Kidney (tissue), 14 donors: ENCODE data around the gene CRHR1. TPM values are rescaled to one million over a fixed set of nuclear protein-coding genes. Genes with fewer than 3 reads are reported as not detected.

Experiments
- DNase-seq, 5 donors: peaks; one replicate each; pipeline ENCODE4 v3.0.0-alpha.2; 2013 to 2020
- FAIRE-seq: peaks from 2 replicates; lab custom pipeline; 2012; peaks lifted over from hg19 to GRCh38; lab: Jason Lieb, UNC
- H3K27ac ChIP-seq, 2 donors: one replicate each; pipeline ENCODE4 v1.7.0; 2013; ENCODE audit warnings: low read depth in 2 of 2, low read length in 2 of 2, inconsistent platforms in 1 of 2
- H3K27me3 ChIP-seq: one replicate; pipeline ENCODE4 v1.7.1; 2013; ENCODE audit warnings: low read length, inconsistent platforms; ENCODE audit not compliant: control insufficient read depth, insufficient read depth
- H3K36me3 ChIP-seq, 3 donors: one replicate each; pipeline versions ENCODE4 v1.7.0 to v1.7.1; 2013; ENCODE audit warnings: low read length in 3 of 3, control low read depth in 1 of 3, inconsistent platforms in 1 of 3; ENCODE audit not compliant: insufficient read depth in 3 of 3, control insufficient read depth in 2 of 3
- H3K4me1 ChIP-seq, 3 donors: one replicate each; pipeline versions ENCODE4 v1.7.0 to v1.7.1; 2013; ENCODE audit warnings: low read length in 3 of 3, inconsistent platforms in 1 of 3, low read depth in 1 of 3; ENCODE audit not compliant: control insufficient read depth in 2 of 3, insufficient read depth in 2 of 3
- H3K4me3 ChIP-seq, 3 donors: one replicate each; pipeline versions ENCODE4 v1.7.0 to v1.8.1; 2013; ENCODE audit warnings: low read length in 3 of 3, control low read depth in 1 of 3, inconsistent platforms in 1 of 3
- H3K9ac ChIP-seq, 3 donors: one replicate each; pipeline versions ENCODE4 v1.7.0 to v1.7.1; 2013; ENCODE audit warnings: low read length in 3 of 3, control low read depth in 1 of 3, inconsistent platforms in 1 of 3
- H3K9me3 ChIP-seq, 3 donors: one replicate each; pipeline versions ENCODE4 v1.7.0 to v1.7.1; 2013; ENCODE audit warnings: low read length in 3 of 3, control low read depth in 1 of 3, inconsistent platforms in 1 of 3; ENCODE audit not compliant: control insufficient read depth in 2 of 3, insufficient read depth in 1 of 3
- intact Hi-C: fragments of 100-400 bp; cut with DNase I; formaldehyde crosslinking; loops from one replicate; pipeline ENCODE4 v1.11.1; 2022
- polyA plus RNA-seq: library from polyadenylated mRNA; stranded (reverse); fragments of 350-450 nt; fragmentation: Illumina TruSeq; extraction: RNeasy Lipid Tissue Mini Kit (QIAGEN cat#74804); gene quantifications from one replicate; pipeline ENCODE4 v1.2.3, GENCODE V29; 2014; ENCODE audit warnings: low read depth, low replicate concordance; ENCODE audit not compliant: insufficient read depth
- total RNA-seq: library from RNA; stranded (reverse); fragmentation: NEBNext Ultra II Directional; extraction: Animal tissue kit (Norgen Biotek cat#: 25700); gene quantifications from one replicate; pipeline ENCODE4 v1.2.1, GENCODE V29; 2021
- TF ChIP-seq, protein P1 (sequence below): IDR thresholded peaks from 3 replicates; pipeline ENCODE4 v1.5.1; 2012; ENCODE audit warnings: mild to moderate bottlenecking, moderate library complexity, borderline replicate concordance; ENCODE audit not compliant: insufficient read depth; ENCODE audit errors: extremely low read depth
- donor health status: control.
- donor health status: control.
- donor health status: control.
- donor health status: control.
- donor health status: control.
- donor health status: DM: yes; HTN: yes; CAD: no.
- donor health status: Normal renal cell carcinoma (clear cell type).

CRHR1 gene
- total and polyA plus RNA-seq, 2 donors from 2014 or later = not detected

DNA sequence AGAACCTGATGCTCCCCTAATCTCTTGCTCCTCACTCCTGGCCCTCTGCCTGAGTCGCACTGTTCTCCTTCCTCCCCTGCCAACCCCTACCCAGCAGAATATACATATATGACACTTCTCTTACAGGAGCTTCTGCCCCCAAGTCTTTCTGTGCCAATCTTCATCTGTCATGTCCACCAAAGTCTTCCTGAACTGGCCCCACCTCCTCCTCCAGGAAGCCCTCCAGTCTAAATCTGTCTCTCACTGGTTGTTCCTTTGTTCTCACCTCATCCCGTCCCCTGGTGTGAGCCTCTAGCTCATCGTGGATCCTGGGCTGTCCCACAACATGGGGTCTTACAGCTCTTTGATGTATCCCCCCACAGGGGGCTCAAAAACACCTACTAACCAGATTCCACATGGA lies 8.3 kb downstream of the CRHR1 start:
- H3K36me3 ChIP-seq = no peaks in the 10 kb centered on the region
- TF ChIP-seq, protein P1, sequence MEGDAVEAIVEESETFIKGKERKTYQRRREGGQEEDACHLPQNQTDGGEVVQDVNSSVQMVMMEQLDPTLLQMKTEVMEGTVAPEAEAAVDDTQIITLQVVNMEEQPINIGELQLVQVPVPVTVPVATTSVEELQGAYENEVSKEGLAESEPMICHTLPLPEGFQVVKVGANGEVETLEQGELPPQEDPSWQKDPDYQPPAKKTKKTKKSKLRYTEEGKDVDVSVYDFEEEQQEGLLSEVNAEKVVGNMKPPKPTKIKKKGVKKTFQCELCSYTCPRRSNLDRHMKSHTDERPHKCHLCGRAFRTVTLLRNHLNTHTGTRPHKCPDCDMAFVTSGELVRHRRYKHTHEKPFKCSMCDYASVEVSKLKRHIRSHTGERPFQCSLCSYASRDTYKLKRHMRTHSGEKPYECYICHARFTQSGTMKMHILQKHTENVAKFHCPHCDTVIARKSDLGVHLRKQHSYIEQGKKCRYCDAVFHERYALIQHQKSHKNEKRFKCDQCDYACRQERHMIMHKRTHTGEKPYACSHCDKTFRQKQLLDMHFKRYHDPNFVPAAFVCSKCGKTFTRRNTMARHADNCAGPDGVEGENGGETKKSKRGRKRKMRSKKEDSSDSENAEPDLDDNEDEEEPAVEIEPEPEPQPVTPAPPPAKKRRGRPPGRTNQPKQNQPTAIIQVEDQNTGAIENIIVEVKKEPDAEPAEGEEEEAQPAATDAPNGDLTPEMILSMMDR = no peak
- no peak overlapping the region for H3K27ac ChIP-seq
- no peak overlapping the region for H3K4me3 ChIP-seq
- DNase-seq (no peak), FAIRE-seq (no peak)
- intact Hi-C loops = no loop called here
- H3K4me1 ChIP-seq = no peaks in the 10 kb centered on the region
- H3K27me3 ChIP-seq = peaks cover 6% of the 10 kb centered on the region
- no peaks in the 10 kb centered on the region for H3K9me3 ChIP-seq
- no peak overlapping the region for H3K9ac ChIP-seq

DNA sequence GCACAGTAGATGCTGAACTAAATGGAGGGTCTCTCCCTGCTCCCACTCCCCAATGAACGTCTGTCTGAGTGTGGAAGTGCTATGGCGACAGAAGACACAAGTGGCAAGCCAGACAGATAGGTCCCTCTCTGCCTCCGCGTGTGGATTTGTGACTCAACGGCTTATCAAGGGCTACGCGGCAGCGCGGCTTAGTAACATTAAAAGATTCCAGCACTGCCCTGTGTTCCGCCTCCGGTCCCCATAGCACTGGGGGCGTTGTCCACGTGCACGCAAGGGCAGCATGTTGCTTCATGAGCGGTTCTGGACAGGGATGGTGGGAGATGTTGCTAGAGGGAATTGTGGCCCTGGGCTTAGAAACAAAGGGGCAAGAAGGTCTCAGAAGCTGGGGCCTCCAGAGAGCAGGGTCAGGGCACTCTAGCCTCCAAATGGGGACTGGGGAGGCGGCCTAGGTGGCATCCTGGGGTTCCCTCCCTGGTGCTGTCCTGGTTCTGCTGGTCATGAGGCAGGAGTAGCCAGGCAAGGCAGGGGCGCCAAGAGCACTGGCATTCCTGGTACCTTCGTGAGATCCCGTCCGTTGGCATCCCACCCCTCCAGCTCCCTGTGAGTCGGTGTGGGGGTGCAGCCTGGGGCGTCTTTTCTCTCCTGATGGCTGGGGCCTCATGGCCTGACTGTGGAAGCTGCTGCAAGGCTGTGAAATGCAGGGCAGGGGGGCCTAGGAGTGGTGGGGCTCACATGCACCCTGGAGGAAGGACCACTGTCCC lies 9.1 kb downstream of the CRHR1 start:
- TF ChIP-seq, protein P1 = no peak
- H3K4me3 ChIP-seq = no peak overlapping the region
- peaks cover 6% of the 10 kb centered on the region for H3K27me3 ChIP-seq
- FAIRE-seq (no peak), DNase-seq (no peak)
- no peaks in the 10 kb centered on the region for H3K4me1 ChIP-seq
- H3K36me3 ChIP-seq = no peaks in the 10 kb centered on the region
- H3K9ac ChIP-seq = no peak overlapping the region
- no peaks in the 10 kb centered on the region for H3K9me3 ChIP-seq
- H3K27ac ChIP-seq = no peak overlapping the region
- intact Hi-C loops = no loop called here

DNA sequence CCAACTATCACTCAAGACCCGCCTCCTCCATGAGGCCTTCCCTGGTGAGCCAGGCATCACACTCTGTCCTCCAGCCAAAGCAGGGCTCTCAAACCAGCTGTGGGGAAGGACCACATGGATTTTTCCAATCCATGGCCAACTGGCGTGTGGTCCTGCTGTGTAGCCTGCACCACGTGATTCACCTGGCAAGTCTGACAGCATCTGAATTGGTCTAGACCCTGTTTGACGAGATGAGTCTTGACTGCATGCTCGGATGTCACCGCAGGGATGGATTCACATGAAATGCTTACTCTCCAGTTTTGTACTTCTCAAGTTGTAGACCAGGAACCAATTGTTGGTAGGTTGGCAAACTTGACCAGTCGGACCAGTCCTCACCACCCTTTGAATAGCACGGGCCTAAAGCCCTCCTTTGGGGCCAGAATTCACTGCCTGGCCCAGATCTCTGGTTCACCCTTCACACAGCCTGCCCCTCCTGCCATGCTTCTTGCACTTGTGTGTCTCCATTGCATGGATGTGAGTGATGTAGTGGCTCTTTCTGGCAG lies 9.9 kb downstream of the CRHR1 start:
- DNase-seq (no peak), FAIRE-seq (no peak)
- no peak overlapping the region for H3K4me3 ChIP-seq
- no peaks in the 10 kb centered on the region for H3K9me3 ChIP-seq
- no peaks in the 10 kb centered on the region for H3K27me3 ChIP-seq
- TF ChIP-seq, protein P1 = no peak
- intact Hi-C loops = no loop called here
- no peak overlapping the region for H3K27ac ChIP-seq
- no peak overlapping the region for H3K9ac ChIP-seq
- no peaks in the 10 kb centered on the region for H3K4me1 ChIP-seq
- H3K36me3 ChIP-seq = no peaks in the 10 kb centered on the region
